Measurements from ENCODE around the gene ACTL7A. TPM values are rescaled to one million over a fixed set of nuclear protein-coding genes. Genes with fewer than 3 reads are reported as not detected.

Gene ACTL7A
- total and polyA plus RNA-seq, 2 donors (not counting 1 experiment from before 2014, with no cell fraction given): not detected

- Mint-ChIP-seq H3K4me3 (no peak overlapping the region), H3K27ac (no peak overlapping the region), H3K4me1 (no peaks in the 10 kb centered on the region), H3K27me3 (no peaks in the 10 kb centered on the region), H3K9me3 (ENCODE audit: insufficient read depth) (no peaks in the 10 kb centered on the region)
- WGBS (ENCODE audit: insufficient coverage): no CpG with 5 or more reads among the region's 3 CpGs
- no peak overlapping the region for H3K27ac ChIP-seq (ENCODE audit: low read length in 2 of 2)
- H3K4me1 ChIP-seq (ENCODE audit: control insufficient read depth in 2 of 2, insufficient read depth in 2 of 2, low read length in 2 of 2): no peaks in the 10 kb centered on the region
- intact Hi-C loops (cut with micrococcal nuclease): no loop called here
- TF ChIP-seq CTCF (IDR thresholded peaks at IDR 0.05): no peak
- no peak for TF ChIP-seq EZH2 (IDR thresholded peaks at IDR 0.05; ENCODE audit: borderline replicate concordance, insufficient read depth, low read depth, low read length, poor library complexity, severe bottlenecking)
- DNase-seq (no peak), ATAC-seq (ENCODE audit: low read depth) (no peak)
- peaks cover 1 to 85% of the 10 kb centered on the region in 2 experiments for H3K36me3 ChIP-seq (replicated peaks in 1 of 2; ENCODE audit: control extremely low read depth in 1 of 2, control insufficient read depth in 1 of 2, extremely low read depth in 1 of 2, insufficient read depth in 2 of 2, low read length in 1 of 2)
- H3K4me3 ChIP-seq (ENCODE audit: control extremely low read depth in 1 of 5, extremely low read depth in 1 of 5, insufficient read depth in 1 of 5, low read depth in 2 of 5, low read length in 4 of 5): no peak overlapping the region
- POLR2A ChIA-PET: no interaction called here
- no peak overlapping the region for H3K9ac ChIP-seq (ENCODE audit: low read length)
- H4K20me1 ChIP-seq (ENCODE audit: control insufficient read depth, insufficient read depth, low read length, poor library complexity, severe bottlenecking): no peaks in the 10 kb centered on the region
- CTCF ChIA-PET: interaction anchor here (0.7 kb wide), 1 partner anchor 1246 kb away, joined by 3 read pairs; no protein-coding TSS in a partner anchor
- H3K9me3 ChIP-seq (ENCODE audit: control extremely low read depth in 1 of 3, control insufficient read depth in 2 of 3, insufficient read depth in 1 of 3, low read length in 2 of 3): no peaks in the 10 kb centered on the region
- H2AFZ ChIP-seq (ENCODE audit: insufficient read depth, low read depth, low read length, poor library complexity, severe bottlenecking): no peak overlapping the region
- no peak overlapping the region for H3K4me2 ChIP-seq (replicated peaks; ENCODE audit: low read depth, low read length, poor library complexity, severe bottlenecking)
- H3K27me3 ChIP-seq (replicated peaks in 1 of 4; ENCODE audit: control extremely low read depth in 1 of 4, control insufficient read depth in 3 of 4, insufficient read depth in 4 of 4, low read length in 3 of 4): no peaks in the 10 kb centered on the region
- no peaks in the 10 kb centered on the region for H3K79me2 ChIP-seq (ENCODE audit: control insufficient read depth, insufficient read depth, low read length)
Observed at GRCh38 chr9:108904161-108904560, 42.1 kb downstream of the ACTL7A start.

GRCh38 chr9:108905494-108905893, 43.4 kb downstream of the ACTL7A start:
- Mint-ChIP-seq H3K9me3 (ENCODE audit: insufficient read depth) (no peaks in the 10 kb centered on the region), H3K27ac (no peak overlapping the region), H3K4me3 (no peak overlapping the region), H3K27me3 (no peaks in the 10 kb centered on the region), H3K4me1 (no peaks in the 10 kb centered on the region)
- no peaks in the 10 kb centered on the region for H3K27me3 ChIP-seq (replicated peaks in 1 of 4; ENCODE audit: control extremely low read depth in 1 of 4, control insufficient read depth in 3 of 4, insufficient read depth in 4 of 4, low read length in 3 of 4)
- DNase-seq: no peak
- TF ChIP-seq CTCF (IDR thresholded peaks at IDR 0.05) (no peak), EZH2 (IDR thresholded peaks at IDR 0.05; ENCODE audit: borderline replicate concordance, insufficient read depth, low read depth, low read length, poor library complexity, severe bottlenecking) (no peak)
- H3K9me3 ChIP-seq (ENCODE audit: control extremely low read depth in 1 of 3, control insufficient read depth in 2 of 3, insufficient read depth in 1 of 3, low read length in 2 of 3): no peaks in the 10 kb centered on the region
- ChIA-PET POLR2A (no interaction called here), CTCF (no interaction called here)
- H3K4me1 ChIP-seq (ENCODE audit: control insufficient read depth in 2 of 2, insufficient read depth in 2 of 2, low read length in 2 of 2): no peaks in the 10 kb centered on the region
- no CpG with 5 or more reads among the region's 2 CpGs for WGBS (ENCODE audit: insufficient coverage)
- H2AFZ ChIP-seq (ENCODE audit: insufficient read depth, low read depth, low read length, poor library complexity, severe bottlenecking): no peak overlapping the region
- peaks cover 4 to 87% of the 10 kb centered on the region in 2 experiments for H3K36me3 ChIP-seq (replicated peaks in 1 of 2; ENCODE audit: control extremely low read depth in 1 of 2, control insufficient read depth in 1 of 2, extremely low read depth in 1 of 2, insufficient read depth in 2 of 2, low read length in 1 of 2)
- no peak overlapping the region for H3K27ac ChIP-seq (ENCODE audit: low read length in 2 of 2)
- H3K4me3 ChIP-seq (ENCODE audit: control extremely low read depth in 1 of 5, extremely low read depth in 1 of 5, insufficient read depth in 1 of 5, low read depth in 2 of 5, low read length in 4 of 5): no peak overlapping the region
- no peaks in the 10 kb centered on the region for H3K79me2 ChIP-seq (ENCODE audit: control insufficient read depth, insufficient read depth, low read length)
- H3K9ac ChIP-seq (ENCODE audit: low read length): no peak overlapping the region
- H4K20me1 ChIP-seq (ENCODE audit: control insufficient read depth, insufficient read depth, low read length, poor library complexity, severe bottlenecking): no peaks in the 10 kb centered on the region
- no peak for ATAC-seq (ENCODE audit: low read depth)
- no peak overlapping the region for H3K4me2 ChIP-seq (replicated peaks; ENCODE audit: low read depth, low read length, poor library complexity, severe bottlenecking)
- intact Hi-C loops (cut with micrococcal nuclease): no loop called here

Measured in B cell (primary cell).